Stimulated activated CD8-positive, alpha-beta memory T cell treated with anti-CD3 and anti-CD28 coated beads, Interleukin-4, amount 100 ng/mL, for 24 hours (primary cell): ENCODE data around the gene CD300LB.

Source experiments
- DNase-seq: peaks from one replicate; pipeline ENCODE4 v3.0.0-alpha.2; 2020; ENCODE audit warnings: low read depth

Gene CD300LB

GRCh38 chr17:74549343-74549742, 18.1 kb upstream of the CD300LB start:
- no peak for DNase-seq

- no peak for DNase-seq
These were observed 16.5 kb upstream of the CD300LB start for GRCh38 chr17:74547736-74548135.

GRCh38 chr17:74547264-74547663, 16.0 kb upstream of the CD300LB start:
- no peak for DNase-seq

GRCh38 chr17:74546586-74546985, 15.3 kb upstream of the CD300LB start:
- DNase-seq = no peak

- no peak for DNase-seq
These were observed 14.6 kb upstream of the CD300LB start, which contains the start of gene CD300C for GRCh38 chr17:74545843-74546230. Gene CD300C (minus strand): TSS chr17:74546115. CDS start chr17:74545782, 333 bp downstream.

GRCh38 chr17:74544991-74545842, 13.9 kb upstream of the CD300LB start:
- no peak for DNase-seq

GRCh38 chr17:74543891-74544760, 12.9 kb upstream of the CD300LB start:
- DNase-seq = no peak

- no peak for DNase-seq
These were observed 12.1 kb upstream of the CD300LB start for GRCh38 chr17:74543406-74543805.

GRCh38 chr17:74542727-74543383, 11.6 kb upstream of the CD300LB start:
- no peak for DNase-seq

- DNase-seq = no peak
These were observed 10.9 kb upstream of the CD300LB start for GRCh38 chr17:74542166-74542565.

GRCh38 chr17:74541176-74542111, 10.2 kb upstream of the CD300LB start:
- no peak for DNase-seq

- DNase-seq = no peak
These were observed 8.1 kb upstream of the CD300LB start for GRCh38 chr17:74539281-74539820.

GRCh38 chr17:74536890-74537289, 5.6 kb upstream of the CD300LB start:
- DNase-seq = no peak

- DNase-seq = no peak
These were observed 840 bp upstream of the CD300LB start for GRCh38 chr17:74532115-74532514.

GRCh38 chr17:74530831-74531150, 484 bp downstream of the CD300LB start:
- no peak for DNase-seq

- no peak for DNase-seq
These were observed 2.0 kb downstream of the CD300LB start for GRCh38 chr17:74529243-74529642.

GRCh38 chr17:74528491-74529199, 2.6 kb downstream of the CD300LB start:
- DNase-seq = no peak

- no peak for DNase-seq
These were observed 3.5 kb downstream of the CD300LB start for GRCh38 chr17:74527756-74528155.

- DNase-seq = no peak
These were observed 4.2 kb downstream of the CD300LB start for GRCh38 chr17:74527081-74527480.

- no peak for DNase-seq
These were observed 4.6 kb downstream of the CD300LB start for GRCh38 chr17:74526681-74527080.
